Omental fat pad (tissue), 4 donors: Measurements from ENCODE around the gene COPS4. TPM values are rescaled to one million over a fixed set of nuclear protein-coding genes. Genes with fewer than 3 reads are reported as not detected.
"Not testable (repeated sequence)": the region's sequence is repeated elsewhere in the genome, so short reads cannot be mapped to it uniquely, and the experiment has no call there.

Source experiments
- ATAC-seq: fragments of 150-250 bp; one replicate; pipeline ENCODE4 v1.9.1; 2016; ENCODE audit warnings: mild to moderate bottlenecking, moderate library complexity; ENCODE audit not compliant: low FRiP score
- DNase-seq: peaks from one replicate; pipeline ENCODE4 v3.0.0-alpha.2; 2019; ENCODE audit warnings: low spot score
- total RNA-seq, 4 donors: library from RNA; depleted of rRNA; stranded (reverse); fragments of >200 nt; gene quantifications; one replicate each; pipeline ENCODE4 v1.1.0, GENCODE V29; 2016
- TF ChIP-seq, protein P1 (sequence below), 3 donors: fragments of 450-650 bp; IDR thresholded peaks; one replicate each; pipeline ENCODE4 v1.5.1; 2016 to 2017; ENCODE audit warnings: antibody characterized with exemption in 3 of 3, mild to moderate bottlenecking in 3 of 3, moderate library complexity in 2 of 3

COPS4 gene
- total RNA-seq, 4 donors from 2014 or later: 30.3 to 47.1 (median 39.1) TPM

DNA sequence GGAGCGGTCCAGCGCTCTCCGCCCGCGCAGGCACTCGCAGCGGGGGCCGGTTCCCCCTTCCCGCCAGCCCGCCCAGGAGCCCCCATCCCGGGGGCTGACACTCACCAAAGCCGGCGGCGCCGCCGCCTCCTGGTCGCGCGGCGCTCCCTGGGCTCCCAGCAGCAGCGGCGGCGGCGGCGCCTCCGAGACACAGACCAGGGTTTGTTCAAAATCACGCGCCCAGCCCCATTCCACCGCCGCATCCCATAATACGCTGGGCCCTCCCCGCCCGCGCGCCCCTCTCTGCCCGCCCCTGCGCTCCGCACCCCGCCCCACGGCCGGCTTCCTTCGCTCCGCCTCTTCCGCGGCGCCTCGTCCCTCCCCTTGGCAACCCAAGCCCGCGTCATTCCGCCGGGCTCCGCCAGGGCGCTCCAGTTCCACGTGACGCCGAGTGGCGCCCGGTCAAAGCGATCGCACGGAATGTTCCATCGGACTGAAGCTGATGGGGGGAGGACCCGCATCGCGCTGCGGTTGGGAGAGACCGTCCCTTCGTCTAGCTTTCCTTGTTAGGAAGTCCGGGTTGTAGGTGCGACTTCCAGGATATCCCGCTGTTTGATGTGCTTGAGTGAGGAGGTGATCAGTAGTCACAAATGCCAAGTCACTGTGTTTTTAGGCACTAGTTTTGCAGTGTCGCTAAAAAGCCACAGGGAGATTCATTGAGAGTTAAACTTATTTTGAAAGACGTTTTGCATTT is 22.1 kb upstream of the COPS4 start:
- TF ChIP-seq, protein P1, sequence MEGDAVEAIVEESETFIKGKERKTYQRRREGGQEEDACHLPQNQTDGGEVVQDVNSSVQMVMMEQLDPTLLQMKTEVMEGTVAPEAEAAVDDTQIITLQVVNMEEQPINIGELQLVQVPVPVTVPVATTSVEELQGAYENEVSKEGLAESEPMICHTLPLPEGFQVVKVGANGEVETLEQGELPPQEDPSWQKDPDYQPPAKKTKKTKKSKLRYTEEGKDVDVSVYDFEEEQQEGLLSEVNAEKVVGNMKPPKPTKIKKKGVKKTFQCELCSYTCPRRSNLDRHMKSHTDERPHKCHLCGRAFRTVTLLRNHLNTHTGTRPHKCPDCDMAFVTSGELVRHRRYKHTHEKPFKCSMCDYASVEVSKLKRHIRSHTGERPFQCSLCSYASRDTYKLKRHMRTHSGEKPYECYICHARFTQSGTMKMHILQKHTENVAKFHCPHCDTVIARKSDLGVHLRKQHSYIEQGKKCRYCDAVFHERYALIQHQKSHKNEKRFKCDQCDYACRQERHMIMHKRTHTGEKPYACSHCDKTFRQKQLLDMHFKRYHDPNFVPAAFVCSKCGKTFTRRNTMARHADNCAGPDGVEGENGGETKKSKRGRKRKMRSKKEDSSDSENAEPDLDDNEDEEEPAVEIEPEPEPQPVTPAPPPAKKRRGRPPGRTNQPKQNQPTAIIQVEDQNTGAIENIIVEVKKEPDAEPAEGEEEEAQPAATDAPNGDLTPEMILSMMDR (IDR thresholded peaks at IDR 0.05): no peak
- DNase-seq: peak; percentile 80
- peak; percentile 99 for ATAC-seq

DNA sequence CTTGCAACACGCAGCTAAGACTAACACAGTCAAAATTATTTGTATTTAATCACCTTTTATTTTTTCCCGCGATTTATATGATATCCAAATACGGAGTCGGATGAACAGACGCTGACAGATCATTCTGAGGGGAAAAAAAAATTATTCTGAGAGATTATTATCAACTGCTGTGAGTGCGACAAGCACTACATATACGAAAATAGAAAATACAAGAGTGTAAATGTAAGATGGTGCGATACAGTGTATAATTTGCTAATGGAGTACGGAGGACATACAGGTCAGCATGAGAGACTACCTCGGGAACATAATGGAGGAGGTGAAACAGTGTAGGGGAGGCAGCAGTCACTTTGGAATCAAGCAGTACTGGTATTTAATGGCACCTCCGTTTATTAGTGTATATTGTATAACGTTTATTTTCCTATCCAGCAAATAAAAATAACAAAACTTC is 21.5 kb upstream of the COPS4 start:
- DNase-seq: no peak

DNA sequence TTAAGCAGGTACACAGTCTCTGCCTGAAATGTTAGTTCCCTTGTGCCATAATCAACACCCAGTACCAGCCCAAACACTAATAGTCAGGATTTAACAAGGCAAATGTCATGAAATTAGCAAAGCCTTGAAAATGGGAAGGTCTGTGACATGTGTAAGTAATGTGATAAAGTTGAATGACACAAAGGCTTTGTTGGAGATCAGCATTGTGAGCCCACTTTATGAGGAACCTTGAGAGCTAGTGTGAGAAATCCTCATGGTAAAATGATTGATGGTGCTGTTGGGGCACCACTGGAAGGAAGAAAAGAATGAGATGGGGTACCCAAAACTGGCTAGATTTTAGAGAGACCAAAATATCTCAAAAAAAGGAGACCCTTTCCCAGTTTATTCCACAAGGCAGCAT is 21.1 kb upstream of the COPS4 start:
- TF ChIP-seq, protein P1 (IDR thresholded peaks at IDR 0.05): no peak
- DNase-seq: no peak
- ATAC-seq: no peak

More for the DNA sequence above, 21.5 kb upstream of the COPS4 start:
- ATAC-seq: no peak
- TF ChIP-seq, protein P1 (IDR thresholded peaks at IDR 0.05): no peak

DNA sequence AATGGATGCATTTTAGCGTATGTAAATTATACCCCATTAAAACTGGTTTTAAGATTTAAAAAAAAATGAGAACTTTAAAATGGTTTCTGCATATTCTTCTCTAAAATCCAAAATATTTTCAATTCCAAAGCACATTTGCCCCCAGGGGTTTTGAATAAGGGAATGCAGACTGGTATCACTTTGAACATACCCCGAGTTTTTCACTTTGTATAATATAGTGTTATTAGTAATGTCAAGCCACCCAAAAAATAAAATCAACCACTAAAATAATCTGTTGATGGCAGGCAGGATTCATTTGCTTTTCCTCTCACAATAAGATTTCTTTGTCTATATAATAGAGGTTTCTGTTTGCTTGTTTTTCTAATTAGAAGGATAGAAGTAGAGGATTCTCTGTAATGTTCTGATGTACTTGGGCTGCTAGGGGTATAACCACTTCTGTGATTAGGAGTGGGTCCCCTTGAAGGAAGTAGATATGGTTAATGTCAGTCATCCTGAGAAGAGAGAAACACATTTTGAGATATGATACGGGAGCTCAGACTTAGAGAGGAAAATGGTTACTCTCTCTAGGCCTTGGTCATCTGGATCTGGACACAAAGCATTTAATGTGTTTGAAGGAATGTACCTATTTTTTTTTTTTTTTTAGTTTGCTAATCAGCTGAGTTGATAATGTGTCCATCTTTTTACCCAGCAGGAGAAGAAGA is 15.0 kb upstream of the COPS4 start:
- DNase-seq (no peak), ATAC-seq (no peak)
- TF ChIP-seq, protein P1 (IDR thresholded peaks at IDR 0.05): no peak

DNA sequence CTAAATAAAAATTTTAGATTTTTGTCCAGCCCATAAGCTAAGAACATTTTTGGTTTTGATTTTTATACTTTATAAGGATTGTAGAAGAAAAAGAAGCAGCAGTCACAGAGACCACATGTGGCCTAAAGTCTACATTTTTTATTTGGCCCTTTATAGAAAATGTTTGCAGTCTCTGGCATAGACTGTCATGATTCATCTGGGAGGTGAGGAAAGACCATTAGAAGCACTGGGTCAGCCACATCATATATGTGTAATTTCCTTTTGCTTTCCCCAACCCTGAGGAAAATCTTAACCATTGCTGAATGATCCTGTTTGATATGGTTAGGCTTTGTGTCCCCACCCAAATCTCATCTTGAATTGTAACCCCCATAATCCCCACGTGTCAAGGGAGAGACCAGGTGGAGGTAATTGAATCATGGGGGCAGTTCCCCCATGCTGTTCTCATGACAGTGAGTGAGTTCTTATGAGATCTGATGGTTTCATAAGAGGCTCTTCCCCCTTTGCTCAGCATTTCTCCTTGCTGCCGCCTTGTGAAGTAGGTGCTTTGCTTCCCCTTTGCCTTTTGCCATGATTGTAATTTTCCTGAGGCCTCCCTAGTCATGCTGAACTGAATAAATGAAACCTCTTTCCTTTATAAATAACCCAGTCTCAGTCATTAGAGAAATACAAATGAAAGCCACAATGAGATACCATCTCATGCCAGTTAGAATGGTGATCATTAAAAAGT is 12.1 kb upstream of the COPS4 start:
- ATAC-seq (no peak), DNase-seq (no peak)
- TF ChIP-seq, protein P1 (IDR thresholded peaks at IDR 0.05): no peak

DNA sequence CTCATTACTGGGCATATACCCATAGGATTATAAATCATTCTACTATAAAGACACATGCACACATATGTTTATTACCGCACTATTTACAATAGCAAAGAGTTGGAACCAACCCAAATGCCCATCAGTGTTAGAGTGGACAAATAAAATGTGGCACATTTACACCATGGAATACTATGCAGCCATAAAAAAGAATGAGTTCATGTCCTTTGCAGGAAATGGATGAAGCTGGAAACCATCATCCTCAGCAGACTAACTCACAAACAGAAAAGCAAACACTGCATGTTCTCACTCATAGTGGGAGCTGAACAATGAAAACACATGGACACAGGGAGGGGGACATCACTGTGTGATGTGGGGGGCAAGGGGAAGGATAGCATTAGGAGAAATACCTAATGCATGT is 11.4 kb upstream of the COPS4 start:
- not testable (repeated sequence) for DNase-seq, ATAC-seq

DNA sequence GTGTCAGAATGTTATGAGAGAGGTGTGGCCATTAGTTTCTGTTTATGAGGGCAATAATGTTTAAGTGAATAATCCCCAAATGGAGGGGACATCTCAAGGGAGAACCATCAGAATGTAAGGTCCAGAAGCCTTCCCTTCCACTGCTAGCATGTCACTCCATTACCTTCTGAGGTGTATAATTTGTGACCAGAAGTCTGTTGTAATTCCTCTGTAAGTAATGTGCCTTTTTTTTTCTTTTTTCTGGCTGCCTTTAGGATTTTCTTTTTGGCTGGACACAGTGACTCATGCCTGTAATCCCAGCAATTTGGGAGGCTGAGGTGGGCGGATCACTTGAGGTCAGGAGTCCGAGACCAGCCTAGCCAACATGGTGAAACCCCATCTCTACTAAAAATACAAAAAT is 10.8 kb upstream of the COPS4 start:
- TF ChIP-seq, protein P1 (IDR thresholded peaks at IDR 0.05): no peak
- no peak for DNase-seq
- no peak for ATAC-seq
